Measurements from ENCODE around the gene PLOD1.
A peak's percentile ranks its signal among the peaks of the same experiment; 100 is the strongest.
"Not testable (repeated sequence)": the region's sequence is repeated elsewhere in the genome, so short reads cannot be mapped to it uniquely, and the experiment has no call there.

PLOD1 gene

DNA sequence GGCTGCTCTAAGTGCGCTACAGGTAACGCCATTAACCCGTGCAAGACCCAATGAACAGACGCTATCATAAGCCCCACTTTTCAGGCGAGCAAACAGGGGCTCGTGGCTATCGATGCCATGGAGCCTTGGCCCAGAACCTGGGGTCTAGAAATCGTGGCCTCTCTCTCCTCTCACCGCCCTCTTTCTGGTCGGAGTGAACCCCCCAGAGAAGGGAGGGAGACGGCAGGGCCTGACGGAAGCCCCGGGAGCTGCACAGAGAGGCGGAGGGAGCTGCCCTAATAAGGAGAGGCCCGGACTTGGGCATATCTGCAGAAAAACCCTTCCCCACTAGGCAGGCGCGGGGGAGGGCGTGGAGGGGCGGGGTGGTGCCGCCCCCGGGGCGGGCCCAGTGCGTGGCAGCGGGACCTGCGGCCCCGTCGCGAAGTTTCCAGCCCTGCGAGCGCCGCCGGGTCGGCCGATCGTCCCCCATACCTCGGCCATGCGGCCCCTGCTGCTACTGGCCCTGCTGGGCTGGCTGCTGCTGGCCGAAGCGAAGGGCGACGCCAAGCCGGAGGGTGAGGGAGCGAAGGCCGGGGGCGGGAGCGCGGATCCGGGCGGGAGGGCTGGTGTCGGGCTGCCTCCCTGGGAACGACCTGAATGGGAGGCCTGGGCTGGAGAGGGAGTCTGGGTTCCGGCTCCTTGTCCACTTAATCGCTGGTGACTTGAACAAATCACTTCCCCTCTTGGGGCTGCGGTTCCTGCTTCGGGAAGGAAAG lies at the start of gene PLOD1:
TSS of gene PLOD1 (plus strand) at position 416 of the 755 bp plus-strand sequence. CDS start at position 479, 63 bp downstream.
- DNase-seq: peak; percentile 93

GRCh38 chr1:11885916-11886315 lies 48.6 kb upstream of the PLOD1 start:
- peak; percentile 63 for DNase-seq

DNA sequence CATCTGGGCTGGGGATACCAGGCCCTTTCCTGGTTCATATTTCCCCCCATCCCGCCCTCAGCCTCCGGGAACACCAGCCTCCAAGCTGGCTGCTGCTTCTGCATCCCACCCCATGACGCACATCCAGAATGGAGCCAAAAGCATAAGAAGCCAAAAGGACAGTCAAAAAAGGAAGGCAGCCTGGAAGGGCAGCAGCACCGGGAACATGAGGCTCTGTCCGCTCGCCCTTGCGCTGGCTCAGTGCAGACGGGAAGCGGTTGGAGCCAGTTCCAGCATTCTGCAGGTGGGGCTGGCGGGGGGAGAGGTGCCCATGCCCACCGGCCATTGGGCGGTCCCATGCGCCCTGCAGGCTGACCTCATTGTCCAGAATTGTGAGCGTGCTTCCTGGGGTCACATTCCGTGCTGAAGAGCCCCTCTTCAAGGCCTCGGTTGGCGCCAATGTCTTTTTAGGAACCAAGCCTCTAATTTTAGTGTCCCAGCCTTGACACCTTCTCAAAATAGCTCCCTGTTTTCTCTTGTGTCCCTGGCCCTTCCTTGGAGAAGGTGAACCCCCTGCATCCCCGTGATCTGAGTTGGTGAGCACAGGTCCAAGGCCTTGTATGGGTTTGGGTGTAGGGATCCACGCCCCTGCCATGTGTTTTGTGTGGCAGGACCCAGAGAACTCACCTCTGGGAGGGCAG lies 47.4 kb upstream of the PLOD1 start:
- DNase-seq: no peak

DNA sequence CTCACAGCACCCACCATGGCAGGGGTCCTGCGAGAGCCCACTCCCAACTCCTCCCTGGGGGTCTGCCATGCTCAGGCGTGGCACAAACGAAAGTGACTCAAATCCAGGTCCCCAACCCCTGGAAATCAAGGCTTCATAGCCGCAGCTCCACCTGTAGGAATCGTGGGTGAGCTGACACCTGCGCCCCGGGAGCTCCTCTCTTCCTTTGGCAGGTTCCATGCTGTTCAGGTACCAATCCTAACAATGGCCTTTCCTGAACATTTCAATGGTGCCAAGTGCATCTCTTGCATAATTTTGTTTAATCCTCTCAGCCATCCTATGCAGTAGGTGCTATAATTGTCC lies 46.9 kb upstream of the PLOD1 start:
- no peak for DNase-seq

GRCh38 chr1:11888206-11888876 lies 46.2 kb upstream of the PLOD1 start:
- no peak for DNase-seq

- no peak for DNase-seq
Observed at GRCh38 chr1:11888877-11889208, 45.7 kb upstream of the PLOD1 start.

- no peak for DNase-seq
Observed at GRCh38 chr1:11891433-11892186, 42.9 kb upstream of the PLOD1 start.

GRCh38 chr1:11893907-11894251 lies 40.6 kb upstream of the PLOD1 start:
- peak; percentile 68 for DNase-seq

- not testable (repeated sequence) for DNase-seq
Observed at GRCh38 chr1:11894501-11894900, 40.0 kb upstream of the PLOD1 start.

DNA sequence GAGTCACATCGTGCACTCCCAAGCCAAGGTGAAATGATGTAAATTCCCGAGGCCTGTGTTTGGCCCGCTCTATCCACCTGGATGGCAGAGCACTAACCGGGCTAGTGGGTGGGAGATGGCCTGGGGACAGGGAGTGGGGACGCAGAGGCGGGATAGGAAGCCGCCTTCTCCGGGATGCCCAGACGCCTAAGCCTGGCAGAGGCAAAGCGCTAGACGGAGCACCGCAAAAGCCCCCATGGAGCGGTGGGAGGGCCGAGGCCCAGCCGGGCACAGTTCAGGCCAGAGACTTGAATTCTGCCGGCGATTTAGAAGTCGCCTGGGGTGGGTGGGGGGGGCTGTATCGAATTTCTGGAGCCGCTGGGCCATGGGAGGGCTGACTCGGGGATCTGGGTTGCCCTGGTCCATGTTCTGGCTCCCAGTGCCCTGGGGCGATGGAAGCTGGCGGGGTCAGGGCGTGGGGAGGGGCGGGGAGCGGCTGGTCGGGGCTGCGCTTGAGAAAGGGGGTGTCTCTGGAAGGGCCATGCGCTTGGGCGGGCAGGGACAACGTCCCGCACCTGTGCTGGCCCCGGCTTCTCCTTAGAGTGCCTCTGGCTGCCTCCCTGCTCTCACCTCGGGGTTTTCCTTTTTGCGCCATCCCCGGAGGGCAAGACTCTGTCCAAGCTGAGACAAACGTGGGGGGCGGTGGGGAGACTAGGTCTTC lies 36.3 kb upstream of the PLOD1 start:
- DNase-seq: no peak

DNA sequence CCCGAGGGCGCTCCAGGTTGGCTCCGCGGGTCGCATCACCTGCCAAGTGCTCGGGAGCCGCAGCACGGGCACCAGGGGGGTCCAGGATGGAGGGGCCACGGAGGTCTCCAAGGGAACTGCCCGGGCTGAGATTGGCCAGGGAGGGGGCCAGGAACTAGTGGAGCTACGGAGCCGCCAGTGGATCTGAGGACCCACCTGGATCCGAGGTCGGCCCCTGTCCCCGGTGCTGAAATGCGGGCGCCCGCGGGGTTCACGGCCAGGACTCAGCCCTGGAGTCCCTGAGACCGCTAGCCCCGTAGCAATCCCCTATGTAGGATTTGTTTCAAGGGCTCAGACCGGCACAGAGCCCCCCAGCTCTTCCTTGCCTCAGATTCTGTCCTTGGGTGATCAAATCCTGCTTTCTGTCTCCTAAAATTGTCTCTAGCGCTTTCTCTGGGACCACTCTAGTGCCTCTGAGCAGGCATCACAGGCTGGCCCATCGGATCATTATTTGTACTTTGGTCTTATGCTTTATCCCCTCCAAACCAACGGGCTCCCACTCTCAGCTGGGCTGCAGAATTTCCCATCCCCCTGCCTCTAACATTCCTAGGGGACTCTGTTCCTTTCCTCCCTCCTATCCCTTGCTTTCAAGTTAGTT lies 35.6 kb upstream of the PLOD1 start:
- DNase-seq: peak; percentile 40

GRCh38 chr1:11901446-11901845 lies 33.1 kb upstream of the PLOD1 start:
- DNase-seq: not testable (repeated sequence)

- no peak for DNase-seq
Observed at GRCh38 chr1:11903210-11903609, 31.3 kb upstream of the PLOD1 start.

- not testable (repeated sequence) for DNase-seq
Observed at GRCh38 chr1:11904156-11904555, 30.4 kb upstream of the PLOD1 start.

DNA sequence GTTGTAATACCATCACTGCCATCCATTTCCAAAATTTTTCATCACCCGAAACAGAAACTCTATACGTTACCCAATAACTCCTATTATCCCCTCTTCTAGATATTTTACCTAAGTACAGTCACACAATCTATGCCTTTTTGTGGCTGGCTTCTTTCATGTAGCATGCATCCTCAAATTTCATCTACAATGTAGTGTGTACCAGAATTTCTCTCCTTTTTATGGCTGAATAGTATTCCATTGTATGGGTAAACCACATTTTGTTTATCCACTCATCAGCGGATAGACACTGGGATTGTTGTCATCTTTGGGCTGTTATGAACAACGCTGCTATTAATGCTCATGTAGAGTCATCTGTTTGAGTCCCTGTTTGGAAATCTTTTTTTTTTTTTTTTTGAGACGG lies 29.5 kb upstream of the PLOD1 start:
- DNase-seq: no peak

GRCh38 chr1:11906870-11907269 lies 27.6 kb upstream of the PLOD1 start:
- no peak for DNase-seq

DNA sequence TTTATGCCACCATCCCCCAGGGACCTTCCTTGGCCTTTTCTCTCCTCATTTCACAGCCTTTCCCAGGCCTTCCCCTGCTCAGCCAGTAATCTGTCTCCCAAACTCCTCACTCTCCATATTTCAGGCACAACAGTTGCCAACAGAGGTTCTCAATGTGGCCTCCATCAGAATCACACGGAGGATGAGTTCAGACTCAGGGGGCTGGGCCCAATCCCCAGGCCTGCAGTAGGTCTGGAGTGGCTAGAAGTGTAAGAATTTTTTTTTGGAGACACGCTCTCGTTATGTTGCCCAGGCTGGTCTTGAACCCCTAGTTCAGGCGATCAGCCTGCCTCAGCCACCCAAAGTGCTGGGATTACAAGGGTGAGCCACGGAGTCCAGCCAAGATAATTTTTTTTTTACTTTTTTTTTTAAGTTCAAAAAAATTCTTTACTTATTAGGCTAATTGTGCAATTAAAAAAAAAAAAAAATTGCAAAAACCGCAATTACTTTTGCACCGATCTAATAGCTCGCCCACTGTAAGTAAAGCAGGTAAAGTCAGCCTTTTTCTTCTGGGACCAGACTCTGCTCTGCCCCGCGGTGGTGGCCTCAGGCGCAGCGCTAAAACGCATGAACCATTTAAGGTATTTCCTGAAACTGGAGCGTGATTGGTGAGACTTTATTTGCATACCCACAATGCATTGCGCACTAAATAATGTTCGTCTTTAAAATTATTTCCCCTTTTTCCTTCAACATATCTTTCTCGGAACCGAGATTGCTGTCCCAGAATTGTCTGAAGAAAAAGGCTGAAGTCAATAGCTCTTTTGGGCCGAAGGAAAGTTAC lies 27.0 kb upstream of the PLOD1 start:
- peak; percentile 98 for DNase-seq

DNA sequence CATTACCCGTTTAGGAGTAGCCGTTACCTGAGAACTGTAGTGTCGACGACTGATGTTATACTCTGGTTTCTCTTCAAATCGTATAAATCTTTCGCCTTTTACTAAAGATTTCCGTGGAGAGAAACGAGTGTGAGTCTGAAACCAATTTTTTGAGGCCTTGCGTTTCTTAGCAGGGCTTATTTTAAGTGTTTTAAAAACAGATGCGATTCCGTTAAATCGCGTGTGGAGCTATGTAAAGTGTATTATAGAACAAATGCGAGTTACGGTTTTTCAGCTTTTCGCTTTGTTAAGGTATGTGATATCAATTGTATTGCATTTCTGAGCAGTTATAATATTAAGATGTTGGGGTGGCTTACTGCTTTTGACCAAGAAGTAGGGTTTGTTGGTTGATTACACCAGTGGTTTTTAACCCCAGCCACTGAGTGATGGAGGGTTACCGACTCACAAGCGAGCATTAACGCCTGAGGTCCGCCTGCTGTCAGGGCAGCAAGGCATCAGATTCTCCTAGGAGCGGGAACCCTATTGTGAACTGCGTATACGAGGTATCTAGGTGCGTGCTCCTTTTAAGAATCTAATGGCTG lies 26.3 kb upstream of the PLOD1 start:
- peak; percentile 97 for DNase-seq

DNA sequence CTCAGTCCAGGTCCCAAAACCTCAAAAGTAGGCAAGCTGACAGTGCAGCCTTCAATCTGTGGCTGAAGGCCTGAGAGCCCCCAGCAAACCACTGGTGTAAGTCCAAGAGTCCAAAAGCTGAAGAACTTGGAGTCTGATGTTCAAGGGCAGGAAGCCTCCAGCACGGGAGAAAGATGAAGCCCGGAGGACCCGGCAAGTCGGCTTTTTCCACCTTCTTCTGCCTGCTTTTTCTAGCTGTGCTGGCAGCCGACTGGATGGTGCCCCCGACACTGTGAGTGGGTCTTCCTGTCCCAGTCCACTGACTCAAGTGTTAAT lies 23.6 kb upstream of the PLOD1 start:
- DNase-seq: not testable (repeated sequence)

GRCh38 chr1:11912000-11912399 lies 22.5 kb upstream of the PLOD1 start:
- DNase-seq: no peak
